OCI-LY3 (cell line): ENCODE results near the gene CAMKMT.

Experiments used
- CTCF ChIP-seq: fragments of 200-600, 300-600 bp; sonication (generic); IDR thresholded peaks from 2 replicates; pipeline ENCODE4 v1.5.1; 2014; ENCODE audit warnings: antibody characterized with exemption, low read length, low read depth
- EZH2phosphoT487 ChIP-seq: fragments of 200-600 bp; shearing (Covaris generic); IDR thresholded peaks from 2 replicates; pipeline ENCODE4 v1.6.1; 2018; ENCODE audit warnings: antibody characterized with exemption, mixed run types, low read depth

GRCh38 chr2:44495544-44495943 lies 133.8 kb downstream of the CAMKMT start:
- no peak for TF ChIP-seq CTCF
- TF ChIP-seq EZH2phosphoT487, result no peak
